Fibroblast of skin of left biceps (primary cell): ENCODE measurements around the gene RPUSD4.

Experiments
- DNase-seq, 2 experiments: peaks; one replicate each; pipeline ENCODE4 v3.0.0-alpha.2; 2013; ENCODE audit warnings: low read depth in 2 of 2

Gene RPUSD4

DNA sequence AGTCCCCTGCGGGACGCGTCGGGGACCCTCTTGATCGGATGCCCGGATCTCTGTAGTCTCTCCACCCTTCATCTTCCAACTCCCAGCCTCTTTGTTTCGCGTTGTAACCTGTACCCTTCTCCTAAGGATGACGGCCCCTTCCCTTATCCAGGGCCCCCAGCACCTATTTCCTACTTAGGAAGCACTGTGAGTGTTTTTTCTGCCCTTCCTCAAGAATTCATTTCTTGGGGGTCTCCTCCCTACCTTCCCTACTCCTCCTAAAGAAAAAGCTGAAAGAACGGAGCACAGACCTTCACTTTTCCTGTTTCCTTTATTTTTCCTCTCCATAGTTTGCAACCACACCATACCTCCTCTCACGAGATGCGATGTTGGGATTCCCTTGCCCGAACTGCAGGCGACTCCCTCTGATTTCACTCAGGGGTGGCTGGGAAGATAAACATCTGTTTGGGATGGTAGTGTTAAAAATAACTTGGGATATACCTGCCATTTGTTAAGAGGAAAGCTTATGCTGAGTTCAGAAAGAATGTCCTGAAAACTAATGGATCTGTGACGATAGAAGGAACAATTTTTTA is 725 bp upstream of the RPUSD4 start:
- no peak for DNase-seq

DNA sequence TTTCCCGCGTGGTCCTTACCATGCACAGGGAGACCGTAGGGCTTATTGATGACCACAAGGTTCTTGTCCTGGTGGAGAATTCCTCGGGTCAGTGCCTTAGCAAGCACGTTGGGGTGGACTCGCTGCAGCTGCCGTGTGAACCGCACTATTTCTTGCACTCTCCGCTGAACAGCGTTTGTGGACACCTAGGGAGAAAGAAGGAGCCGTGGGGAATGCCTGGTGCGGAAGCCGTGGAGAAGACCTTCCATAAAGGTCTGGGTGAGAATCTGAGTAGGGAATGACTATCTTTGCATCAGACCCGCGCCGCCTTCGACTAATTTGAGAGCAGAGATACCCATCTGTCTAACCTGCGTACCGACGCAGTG is 597 bp downstream of the RPUSD4 start:
- DNase-seq = no peak

DNA sequence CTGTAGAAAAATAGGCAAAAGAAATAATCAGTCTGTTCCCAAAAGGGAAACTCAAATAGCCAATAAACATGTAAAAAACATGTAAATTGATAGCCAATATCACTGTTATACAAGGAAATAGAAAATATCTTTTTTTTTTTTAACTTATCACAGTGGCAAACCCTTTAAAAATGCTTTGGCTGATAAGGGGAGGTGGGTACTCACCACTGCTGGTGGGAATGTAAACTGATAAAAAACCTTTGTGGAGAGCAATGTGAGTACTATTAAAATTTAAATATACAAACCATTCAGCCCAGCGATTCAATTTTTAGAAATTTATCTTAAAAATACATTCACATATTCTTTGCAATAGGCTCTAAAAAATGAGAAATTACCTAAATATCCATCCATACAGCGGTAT is 3.6 kb downstream of the RPUSD4 start:
- no peak for DNase-seq

DNA sequence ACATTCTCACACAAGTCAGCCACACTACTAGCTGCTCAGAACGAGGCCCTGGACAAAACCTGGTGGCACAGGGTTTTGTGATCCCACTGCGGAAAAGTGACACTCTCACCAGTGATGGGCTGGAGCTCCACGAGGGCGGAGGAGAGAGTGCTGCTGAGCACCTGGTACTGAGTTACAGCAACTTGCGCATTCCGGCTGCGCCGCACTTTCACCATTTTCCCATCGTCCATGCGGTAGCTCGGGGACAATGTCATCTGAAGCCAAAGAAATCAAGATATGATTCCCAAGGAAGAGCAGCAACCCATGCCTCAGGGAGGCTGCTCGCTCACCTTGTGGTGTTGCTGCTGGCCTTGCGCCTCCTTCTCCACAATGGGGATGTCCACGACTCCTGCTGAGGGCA is 6.1 kb downstream of the RPUSD4 start:
- DNase-seq = no peak

DNA sequence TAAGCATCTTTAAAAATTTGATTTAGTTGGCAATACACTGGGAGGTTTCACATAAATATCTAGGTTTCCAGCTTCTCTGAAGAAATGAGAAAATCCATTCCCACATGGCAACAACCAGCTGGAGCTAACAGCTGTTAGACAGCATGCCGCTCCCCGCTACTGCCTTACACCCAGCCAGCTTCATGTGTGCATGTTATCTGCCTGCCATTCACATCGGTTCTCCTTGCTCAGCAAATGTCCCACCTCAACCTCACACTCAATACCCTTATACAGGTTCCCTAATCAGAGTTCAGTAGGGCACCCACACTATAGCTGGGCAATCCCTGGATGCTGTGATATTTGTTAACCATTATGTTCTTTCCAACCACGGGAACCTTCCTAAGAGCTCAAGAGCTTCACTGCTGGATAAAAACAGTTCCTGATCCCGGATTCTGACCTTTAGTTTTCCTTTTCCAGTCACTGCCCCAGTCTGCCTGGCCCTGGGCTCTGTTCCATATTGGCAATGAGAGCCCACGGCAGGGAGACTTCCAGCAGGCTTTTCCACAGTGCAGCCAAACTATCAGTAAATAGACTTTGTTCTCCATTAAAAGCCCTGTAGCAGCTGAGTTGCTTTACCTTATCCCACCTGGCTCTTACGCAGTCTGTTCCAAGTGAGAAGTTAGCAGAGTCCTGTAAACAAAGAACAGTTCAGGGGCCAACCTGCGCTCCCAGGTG is 8.6 kb downstream of the RPUSD4 start:
- no peak for DNase-seq

DNA sequence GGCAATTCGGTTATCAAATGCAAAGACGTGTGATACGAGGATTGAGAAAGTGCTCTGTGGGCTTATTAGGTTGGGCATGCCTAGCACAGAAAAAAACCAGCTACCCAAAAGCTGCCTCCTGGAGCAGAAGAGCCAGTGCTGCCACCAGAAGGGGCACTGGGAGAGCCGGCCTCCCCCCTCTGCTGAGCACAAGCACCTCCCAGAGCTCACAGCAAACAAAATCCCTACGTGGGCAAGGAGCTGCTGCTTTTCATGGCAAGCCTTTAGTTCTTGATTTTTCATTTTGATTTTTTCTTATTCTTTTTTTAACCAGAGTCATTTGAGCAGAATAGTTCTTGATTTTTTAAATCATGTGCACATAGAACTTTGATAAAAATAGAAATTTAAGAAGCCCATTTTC is 12.8 kb downstream of the RPUSD4 start:
- no peak for DNase-seq

DNA sequence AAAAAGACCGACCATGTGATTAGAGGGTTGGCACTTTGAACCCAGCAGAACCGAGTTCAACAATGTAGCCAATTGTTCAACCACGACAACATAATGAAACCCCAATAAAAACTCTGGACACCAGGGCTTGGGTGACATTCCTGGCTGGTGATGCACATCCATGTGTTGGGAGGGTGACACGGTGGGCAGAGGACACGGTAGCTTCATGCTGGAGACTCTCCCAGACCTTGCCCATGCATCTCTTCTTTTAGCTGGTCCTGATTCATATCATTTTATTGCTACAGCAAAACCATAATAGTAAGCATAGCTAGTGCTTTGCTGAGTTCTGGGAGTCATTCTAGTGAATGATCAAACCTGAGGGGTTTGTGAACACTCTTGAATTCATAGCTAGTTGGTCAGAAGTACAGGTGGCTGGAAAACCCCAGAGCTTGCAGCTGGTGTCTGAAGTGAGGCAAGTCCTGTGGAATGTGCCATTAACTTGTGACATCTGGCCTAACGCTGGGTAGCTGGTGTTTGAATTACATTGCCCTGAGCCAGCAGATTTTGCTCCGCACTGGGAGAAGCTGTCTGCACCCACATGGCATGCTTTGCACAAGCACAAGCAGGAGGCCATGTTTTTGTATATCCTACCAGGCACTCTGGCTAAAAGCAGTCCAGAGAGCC is 14.0 kb downstream of the RPUSD4 start:
- DNase-seq = no peak

DNA sequence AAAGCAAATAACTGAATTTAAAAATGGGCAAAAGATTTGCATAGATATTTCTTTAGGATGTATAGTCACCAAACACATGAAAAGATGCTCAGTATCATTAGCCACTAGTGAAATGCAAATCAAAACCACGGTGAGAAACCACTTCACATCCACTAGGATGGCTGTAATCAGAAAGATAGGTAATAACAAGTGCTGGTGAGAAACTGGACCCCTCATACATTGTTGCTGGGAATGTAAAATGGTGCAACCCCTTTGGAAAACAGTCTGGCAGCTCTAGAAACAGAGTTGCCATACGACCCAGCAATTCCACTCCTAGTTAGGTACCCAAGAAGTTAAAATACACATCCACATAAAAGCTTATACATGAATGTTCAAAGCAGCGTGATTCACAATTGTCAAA is 16.3 kb downstream of the RPUSD4 start:
- no peak for DNase-seq

DNA sequence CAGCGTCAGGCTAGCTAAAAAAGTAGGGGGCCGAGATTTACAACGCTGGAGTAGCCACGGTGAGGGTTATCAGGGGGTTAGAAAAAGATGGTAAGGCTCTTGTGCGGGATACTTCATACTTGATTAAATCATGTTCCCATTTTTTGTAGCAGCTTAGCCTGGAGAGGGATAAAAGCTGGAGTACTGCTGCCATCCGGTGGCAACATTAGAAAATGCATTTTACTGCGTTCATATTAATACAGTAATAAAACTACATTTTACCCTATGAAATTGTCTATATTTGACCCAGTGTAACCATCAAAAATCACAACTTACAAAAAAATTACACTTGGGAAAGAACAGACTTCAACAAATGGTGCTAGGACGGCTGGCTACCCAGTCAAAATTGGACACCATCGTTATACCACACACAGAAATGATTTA is 17.3 kb downstream of the RPUSD4 start:
- no peak for DNase-seq

DNA sequence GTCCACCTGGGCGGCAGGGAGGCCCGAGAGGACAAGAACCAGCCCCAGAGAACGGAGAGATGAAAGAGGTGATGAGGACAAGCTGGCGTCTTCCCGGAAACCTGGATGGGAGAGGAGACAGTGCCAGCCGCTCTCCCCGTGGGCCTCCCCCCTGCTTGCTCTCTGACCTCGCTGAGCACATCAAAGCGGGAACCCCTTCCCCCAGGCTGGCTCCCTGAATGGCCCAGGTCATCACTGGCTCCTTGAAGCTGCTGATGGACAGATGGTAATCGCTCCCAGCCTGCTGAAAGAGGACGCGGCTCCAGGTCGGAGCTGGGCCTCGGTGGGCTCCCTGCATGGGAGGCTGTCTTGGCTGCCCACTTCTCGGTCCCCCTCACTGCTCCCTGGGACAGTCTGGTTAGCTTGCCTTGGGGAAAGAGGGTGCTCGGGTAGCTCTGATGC is 18.4 kb downstream of the RPUSD4 start:
- no peak for DNase-seq

DNA sequence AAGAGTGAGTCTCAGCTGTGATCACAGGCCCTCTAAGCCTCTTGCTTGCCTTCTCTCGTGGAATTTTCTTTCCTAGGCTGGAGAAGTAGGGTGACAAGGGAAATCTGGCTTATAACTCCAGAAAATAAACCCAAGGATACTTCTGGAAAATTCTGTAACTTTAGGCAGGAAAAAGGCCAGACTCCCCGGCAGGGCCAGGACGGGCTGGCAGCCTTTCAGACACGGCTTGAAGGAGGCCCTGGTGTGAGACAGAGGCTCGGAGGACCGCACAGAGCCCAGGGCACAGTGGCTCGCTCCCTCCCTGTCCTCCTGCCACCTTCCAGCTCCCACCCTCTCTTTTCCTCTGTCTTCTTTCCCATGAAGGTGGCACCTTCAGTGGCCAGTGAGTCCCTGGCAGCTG is 19.1 kb downstream of the RPUSD4 start:
- DNase-seq = no peak

DNA sequence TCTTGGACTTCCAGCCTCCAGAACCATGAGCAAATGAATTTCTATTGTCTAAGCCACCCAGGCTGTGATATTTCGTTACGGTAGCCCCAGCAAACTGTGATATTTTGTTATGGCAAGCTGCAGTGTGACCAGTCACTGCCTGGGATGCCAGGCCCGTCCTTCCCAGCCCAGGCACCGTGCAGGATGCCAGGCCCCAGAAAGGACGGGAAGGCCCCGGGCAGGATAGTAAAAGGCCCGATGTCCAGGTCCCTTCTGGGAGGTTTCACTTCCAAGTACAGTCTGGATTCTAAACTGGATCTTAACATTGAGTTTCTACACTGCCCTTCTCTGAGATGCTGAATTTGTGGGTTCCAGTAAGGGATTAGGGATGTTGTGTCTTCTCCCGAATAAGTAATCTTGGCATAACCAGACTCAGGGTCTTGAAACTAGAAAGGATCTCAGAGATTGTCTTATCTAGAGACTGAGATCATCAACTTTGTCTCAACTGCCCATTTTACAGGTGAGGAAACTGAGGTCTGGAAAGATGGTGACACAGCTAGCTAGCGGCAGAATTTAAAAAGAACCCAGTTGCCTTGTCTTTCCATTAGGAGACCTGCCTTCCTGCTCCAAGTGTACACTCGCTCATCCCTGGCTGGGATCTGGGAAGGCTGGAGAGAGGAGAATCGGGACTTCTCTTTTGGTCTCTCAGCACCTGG is 19.9 kb downstream of the RPUSD4 start:
- DNase-seq = no peak

DNA sequence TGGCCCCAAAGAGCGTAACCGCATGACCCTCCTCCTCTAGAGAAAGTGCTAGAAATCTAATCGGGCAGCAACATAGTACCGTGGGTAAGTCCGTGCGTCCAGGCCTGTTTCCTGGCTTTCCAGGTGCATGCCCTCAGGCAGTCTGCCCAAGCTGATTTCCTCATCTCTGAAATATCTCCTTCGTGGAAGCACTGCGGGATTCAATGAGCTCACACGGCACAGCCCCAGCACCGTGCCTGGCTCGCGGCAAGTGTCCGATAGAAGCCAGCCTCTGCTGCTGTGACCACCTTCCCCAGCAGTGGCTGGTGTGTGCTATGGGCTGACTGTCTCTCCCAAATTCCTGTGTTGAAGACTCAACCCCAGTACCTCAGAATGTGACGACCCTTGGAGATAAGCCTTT is 20.7 kb downstream of the RPUSD4 start:
- DNase-seq = no peak

DNA sequence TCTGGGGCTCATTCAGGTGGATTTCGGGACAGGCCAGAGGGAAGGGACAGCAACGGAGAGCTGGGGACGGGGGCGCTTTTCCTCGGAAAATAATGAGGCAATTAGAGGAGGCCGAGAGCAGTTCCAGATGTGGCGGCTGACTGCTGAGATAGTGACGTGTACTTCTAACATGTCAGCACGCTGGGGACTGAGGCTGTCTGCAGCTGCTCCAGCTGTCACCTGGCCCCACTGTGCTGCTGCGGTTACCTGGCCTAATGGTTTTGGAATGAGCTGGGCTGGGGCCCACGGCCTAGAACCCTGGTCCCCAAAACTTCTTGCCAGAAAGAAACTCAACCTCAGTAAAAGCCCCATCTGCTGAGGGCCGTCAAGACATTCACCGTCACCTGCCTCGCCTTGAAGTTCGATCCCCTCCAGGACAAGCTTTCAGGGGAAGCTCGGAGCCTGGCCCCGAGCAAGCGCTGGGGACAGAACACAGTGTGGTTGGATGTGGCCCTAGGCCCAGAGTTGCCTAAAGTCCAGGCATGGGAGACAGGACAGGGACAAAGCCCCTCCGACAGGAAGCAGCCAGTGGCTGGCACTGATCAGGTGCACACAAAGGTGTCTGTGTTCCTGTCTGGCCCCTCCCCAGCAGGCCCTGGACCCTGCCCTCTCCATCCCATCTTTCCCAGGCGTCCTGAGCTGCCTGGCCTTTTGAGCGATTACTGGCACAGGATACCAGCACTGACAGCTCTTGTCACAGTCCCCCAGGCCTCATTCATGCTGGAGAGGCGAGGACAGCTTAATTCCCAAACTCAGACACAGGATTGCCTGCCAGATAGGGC is 22.1 kb downstream of the RPUSD4 start:
- DNase-seq = no peak

DNA sequence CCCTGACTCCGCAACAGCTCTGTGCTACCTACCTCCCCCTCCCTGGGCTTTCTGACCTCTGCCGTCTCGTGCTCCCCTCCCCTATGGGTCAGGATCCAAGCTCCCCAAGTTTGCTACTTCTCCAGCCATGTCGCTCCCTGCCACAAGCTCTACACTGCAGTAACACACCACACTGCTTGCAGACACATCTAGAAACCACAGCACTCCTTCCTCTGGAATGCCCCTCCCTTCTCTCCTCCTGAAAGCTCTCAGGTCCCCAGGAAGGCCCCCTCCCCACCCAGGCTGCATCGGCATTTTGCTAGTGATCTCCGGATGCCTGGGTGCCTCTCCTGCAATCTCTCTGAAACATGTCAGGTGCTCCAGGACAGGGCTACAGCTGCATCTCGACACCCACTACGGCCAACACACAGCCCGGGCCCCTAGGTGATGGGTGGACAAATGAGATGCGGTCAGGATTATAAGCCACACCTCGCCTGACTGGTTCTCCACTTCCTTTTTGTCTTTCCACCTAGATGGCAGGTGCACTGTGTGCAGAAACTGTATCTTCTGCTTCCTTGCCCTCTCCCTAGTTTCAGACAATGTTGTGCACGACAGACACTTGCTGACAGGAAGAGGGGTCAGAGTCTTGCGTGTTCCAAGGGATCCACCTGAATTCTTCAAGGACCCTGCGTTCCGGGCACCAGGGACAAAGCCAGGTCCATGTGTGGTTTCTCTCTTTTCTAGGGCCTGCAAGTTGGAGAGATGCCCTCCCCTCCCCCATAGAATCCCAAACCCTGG is 22.9 kb downstream of the RPUSD4 start:
- no peak for DNase-seq

DNA sequence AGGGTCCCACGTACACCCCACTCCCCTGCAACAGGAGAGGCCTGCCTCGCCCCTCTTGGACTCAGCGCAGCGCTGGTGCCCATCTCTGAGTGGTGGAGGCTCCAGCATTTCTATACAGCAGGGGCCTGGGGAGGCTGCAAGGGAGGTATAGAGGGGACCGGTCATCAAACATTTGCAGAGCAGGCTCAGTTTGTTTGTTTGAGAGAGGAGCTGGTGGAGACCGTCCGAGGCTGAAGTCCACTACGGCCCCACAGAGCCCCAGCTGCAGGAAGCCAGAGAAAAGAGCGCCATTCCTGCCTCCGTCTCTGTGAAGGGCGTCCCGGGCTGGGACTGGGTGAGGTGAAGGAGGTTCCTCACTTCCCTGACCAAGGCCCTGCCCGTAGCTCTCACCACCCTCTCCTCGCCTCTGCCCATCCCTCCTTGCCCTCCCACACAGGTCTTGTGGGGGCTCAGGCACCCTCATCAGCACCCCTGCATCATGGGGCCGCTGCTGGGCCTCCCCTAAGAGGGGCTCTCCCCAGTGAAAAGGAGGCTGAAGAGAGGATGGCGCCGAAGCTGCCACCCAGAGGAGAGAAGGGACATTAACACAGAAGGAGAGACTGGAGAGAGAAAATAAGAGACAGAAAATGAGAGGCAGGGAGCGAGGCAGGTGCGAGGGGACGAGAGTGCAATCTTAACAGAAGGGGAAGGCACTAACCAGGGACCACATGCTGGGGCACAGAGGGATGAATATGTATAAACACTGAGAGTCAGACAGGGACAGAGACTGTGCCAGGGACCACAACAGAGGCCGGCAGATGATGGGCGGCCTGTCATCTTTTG is 24.5 kb downstream of the RPUSD4 start:
- DNase-seq = no peak

DNA sequence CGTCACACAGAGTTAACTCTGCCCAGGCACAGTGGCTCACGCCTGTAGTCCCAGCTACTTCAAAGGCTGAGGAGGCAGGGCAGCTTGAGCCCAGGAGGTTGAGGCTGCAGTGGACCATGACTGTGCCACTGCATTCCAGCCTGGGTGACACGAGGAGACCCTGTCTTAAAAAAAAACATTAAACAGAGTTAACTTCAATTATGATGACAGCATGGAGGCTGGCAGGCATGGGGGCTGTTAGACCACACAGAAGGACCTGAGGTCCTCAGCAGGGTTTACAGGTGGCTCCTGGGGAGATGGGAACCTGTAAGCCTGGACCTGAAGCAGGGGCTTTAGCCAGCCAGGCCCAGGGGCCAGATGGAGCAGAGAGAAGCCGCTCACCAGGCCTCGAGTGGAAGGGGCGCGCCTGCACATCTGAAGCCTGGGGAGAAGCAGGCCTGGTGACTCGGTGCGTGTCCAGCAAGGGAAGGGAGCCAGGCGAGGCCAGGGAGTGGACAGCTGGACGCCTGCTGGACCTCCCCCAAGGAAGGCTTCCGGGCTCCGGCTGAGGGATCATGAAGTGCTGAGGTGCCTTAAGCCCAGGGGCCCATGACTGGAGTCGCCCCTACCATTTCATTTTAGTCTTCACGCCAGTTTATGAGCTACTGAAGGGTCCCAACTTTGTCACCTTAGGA is 25.3 kb downstream of the RPUSD4 start:
- no peak for DNase-seq

DNA sequence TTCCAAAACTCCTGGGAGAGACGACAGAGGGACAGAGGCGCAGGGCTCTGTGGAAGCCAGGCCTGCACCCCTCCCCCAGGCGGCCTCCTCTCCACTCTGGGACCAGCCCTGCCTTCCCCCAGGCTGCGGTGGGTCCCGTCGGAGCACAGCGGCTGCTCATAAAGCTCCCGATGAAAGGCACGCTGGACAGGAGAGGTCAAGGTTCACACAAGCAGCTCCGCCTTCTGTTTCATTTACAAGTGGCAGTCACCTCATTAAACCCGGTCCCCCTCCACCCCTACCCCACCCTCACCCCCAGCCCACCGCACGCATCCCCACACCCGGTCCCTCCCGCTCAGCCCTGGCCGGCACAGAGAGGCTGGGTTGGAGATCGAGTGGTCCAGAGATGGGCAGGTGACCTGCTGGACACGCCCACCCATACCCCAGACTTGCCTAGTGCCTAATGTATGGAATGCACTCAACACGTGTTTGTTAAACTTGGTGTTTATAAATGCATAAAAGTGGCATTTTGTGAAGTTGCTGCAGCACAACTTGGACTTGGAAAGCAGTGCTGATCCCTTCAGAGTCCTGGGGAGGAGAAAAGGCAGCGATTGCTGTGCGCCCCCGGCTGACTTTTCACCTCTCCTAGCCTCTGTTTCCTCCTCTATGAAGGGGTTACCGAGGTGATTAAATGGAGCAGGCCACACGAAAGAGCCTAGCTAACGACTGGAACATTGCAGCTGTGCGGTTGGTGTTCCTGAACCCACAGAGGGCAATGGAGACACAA is 26.0 kb downstream of the RPUSD4 start:
- DNase-seq = no peak
